Neural cell (in vitro differentiated cells): ENCODE measurements around the gene SSBP4. TPM values are rescaled to one million over a fixed set of nuclear protein-coding genes. Genes with fewer than 3 reads are reported as not detected.
A peak's percentile ranks its signal among the peaks of the same experiment; 100 is the strongest.

ENCODE experiments used
- H2AFZ ChIP-seq: fragments of 200-600, 300-800 bp; sonication (generic), shearing (Covaris generic); 2 replicates; pipeline ENCODE4 v1.6.0; 2014; ENCODE audit warnings: low read depth, mild to moderate bottlenecking, antibody characterized with exemption, low read length, moderate library complexity
- H3F3A ChIP-seq: fragments of 200-600 bp; shearing (Covaris generic); 2 replicates; pipeline ENCODE4 v1.6.1; 2016; ENCODE audit warnings: mild to moderate bottlenecking, moderate library complexity, mixed read lengths, antibody characterized with exemption, low read length; ENCODE audit not compliant: insufficient read depth, poor library complexity, severe bottlenecking
- H3K27ac ChIP-seq: fragments of 200-600, 300-800 bp; sonication (generic), shearing (Covaris generic); 2 replicates; pipeline ENCODE4 v1.5.1; 2014; ENCODE audit warnings: mild to moderate bottlenecking, low read length, moderate library complexity
- H3K27me3 ChIP-seq: fragments of 300-800, 200-600 bp; sonication (generic), shearing (Covaris generic); 2 replicates; pipeline ENCODE4 v1.6.0; 2014; ENCODE audit warnings: mild to moderate bottlenecking, low read depth, low read length, moderate library complexity; ENCODE audit not compliant: insufficient read depth
- H3K36me3 ChIP-seq: fragments of 300-800, 200-600 bp; sonication (generic), shearing (Covaris generic); 2 replicates; pipeline ENCODE4 v1.5.1; 2014; ENCODE audit warnings: mild to moderate bottlenecking, antibody characterized with exemption, low read length, moderate library complexity; ENCODE audit not compliant: insufficient read depth
- H3K4me2 ChIP-seq: fragments of 300-800, 200-600 bp; sonication (generic), shearing (Covaris generic); 2 replicates; pipeline ENCODE4 v1.6.0; 2014; ENCODE audit warnings: mild to moderate bottlenecking, low read length
- H3K4me3 ChIP-seq: fragments of 300-800, 200-600 bp; sonication (generic), shearing (Covaris generic); 2 replicates; pipeline ENCODE4 v1.5.1; 2014; ENCODE audit warnings: mild to moderate bottlenecking, low read length, moderate library complexity
- H3K79me2 ChIP-seq: fragments of 200-600 bp; shearing (Covaris generic); replicated peaks from 2 replicates; pipeline ENCODE4 v1.6.0; 2014; ENCODE audit warnings: mild to moderate bottlenecking, low read length, moderate library complexity; ENCODE audit not compliant: insufficient read depth
- H3K9ac ChIP-seq: fragments of 300-800, 200-600 bp; sonication (generic), shearing (Covaris generic); 2 replicates; pipeline ENCODE4 v1.6.1; 2016; ENCODE audit warnings: mild to moderate bottlenecking, low read length, mixed read lengths
- H3K9me2 ChIP-seq: fragments of 200-600 bp; shearing (Covaris generic); 2 replicates; pipeline ENCODE4 v1.6.1; 2016; ENCODE audit warnings: mild to moderate bottlenecking, low read length, mixed read lengths; ENCODE audit not compliant: insufficient read depth
- H3K9me3 ChIP-seq: fragments of 200-600, 300-800 bp; sonication (generic), shearing (Covaris generic); 2 replicates; pipeline ENCODE4 v1.6.1; 2016; ENCODE audit warnings: mild to moderate bottlenecking, mixed run types, low read length, moderate library complexity, mixed read lengths
- H4K20me1 ChIP-seq: fragments of 200-600 bp; shearing (Covaris generic); 2 replicates; pipeline ENCODE4 v1.6.1; 2016; ENCODE audit warnings: mild to moderate bottlenecking, mixed run types; ENCODE audit not compliant: insufficient read depth
- EP300 ChIP-seq: fragments of 450-650 bp; conservative IDR thresholded peaks from 2 replicates; pipeline ENCODE4 v1.6.1; 2014; ENCODE audit warnings: antibody characterized with exemption, mild to moderate bottlenecking, moderate library complexity; ENCODE audit not compliant: poor library complexity, severe bottlenecking
- EZH2 ChIP-seq: fragments of 200-600, 300-800 bp; shearing (Covaris generic), sonication (generic); IDR thresholded peaks from 2 replicates; pipeline ENCODE4 v1.6.1; 2014; ENCODE audit warnings: antibody characterized with exemption, low read length, borderline replicate concordance, mild to moderate bottlenecking; ENCODE audit not compliant: insufficient read depth, poor library complexity, severe bottlenecking
- MXI1 ChIP-seq: fragments of 450-650 bp; conservative IDR thresholded peaks from 2 replicates; pipeline ENCODE4 v1.6.1; 2014; ENCODE audit warnings: antibody characterized with exemption, mild to moderate bottlenecking; ENCODE audit not compliant: poor library complexity, severe bottlenecking
- POLR2AphosphoS5 ChIP-seq: IDR thresholded peaks from 2 replicates; pipeline ENCODE4 v1.6.1; 2012
- RAD21 ChIP-seq: fragments of 450-650 bp; conservative IDR thresholded peaks from 2 replicates; pipeline ENCODE4 v1.6.1; 2014; ENCODE audit warnings: antibody characterized with exemption, mild to moderate bottlenecking, moderate library complexity
- SMC3 ChIP-seq: fragments of 450-650 bp; conservative IDR thresholded peaks from 2 replicates; pipeline ENCODE4 v1.6.1; 2014; ENCODE audit warnings: antibody characterized with exemption, mild to moderate bottlenecking, moderate library complexity; ENCODE audit not compliant: poor library complexity
- TAF1 ChIP-seq: IDR thresholded peaks from 2 replicates; pipeline ENCODE4 v1.6.1; 2012; ENCODE audit warnings: low read depth
- polyA plus RNA-seq: library from polyadenylated mRNA; depleted of rRNA; stranded (reverse); fragments of >200 nt; gene quantifications from 2 replicates; pipeline ENCODE4 v1.2.3, GENCODE V29; 2014
- TF ChIP-seq, protein P1 (sequence below): fragments of 450-650 bp; IDR thresholded peaks from 2 replicates; pipeline ENCODE4 v1.5.1; 2014; ENCODE audit warnings: antibody characterized with exemption, mild to moderate bottlenecking, moderate library complexity; ENCODE audit not compliant: poor library complexity, severe bottlenecking
- TF ChIP-seq, protein P2 (sequence below): IDR thresholded peaks from 2 replicates; pipeline ENCODE4 v1.6.1; 2012; ENCODE audit warnings: borderline replicate concordance

The SSBP4 gene
- polyA plus RNA-seq, 1 donor from 2014 or later, result 166 TPM

- Histone ChIP-seq H3K27me3 (no peaks in the 10 kb centered on the region), H3K9ac (no peak overlapping the region), H3K4me2 (no peak overlapping the region), H4K20me1 (no peaks in the 10 kb centered on the region), H3K4me3 (no peak overlapping the region), H3K27ac (no peak overlapping the region), H3F3A (no peaks in the 10 kb centered on the region), H3K36me3 (no peaks in the 10 kb centered on the region), H3K9me3 (no peaks in the 10 kb centered on the region), H2AFZ (no peak overlapping the region), H3K79me2 (no peaks in the 10 kb centered on the region), H3K9me2 (no peaks in the 10 kb centered on the region)
- TF ChIP-seq POLR2AphosphoS5 (no peak), RAD21 (no peak), MXI1 (no peak), EZH2 (no peak), SMC3 (no peak), TAF1 (no peak), EP300 (no peak)
- TF ChIP-seq, protein P1, sequence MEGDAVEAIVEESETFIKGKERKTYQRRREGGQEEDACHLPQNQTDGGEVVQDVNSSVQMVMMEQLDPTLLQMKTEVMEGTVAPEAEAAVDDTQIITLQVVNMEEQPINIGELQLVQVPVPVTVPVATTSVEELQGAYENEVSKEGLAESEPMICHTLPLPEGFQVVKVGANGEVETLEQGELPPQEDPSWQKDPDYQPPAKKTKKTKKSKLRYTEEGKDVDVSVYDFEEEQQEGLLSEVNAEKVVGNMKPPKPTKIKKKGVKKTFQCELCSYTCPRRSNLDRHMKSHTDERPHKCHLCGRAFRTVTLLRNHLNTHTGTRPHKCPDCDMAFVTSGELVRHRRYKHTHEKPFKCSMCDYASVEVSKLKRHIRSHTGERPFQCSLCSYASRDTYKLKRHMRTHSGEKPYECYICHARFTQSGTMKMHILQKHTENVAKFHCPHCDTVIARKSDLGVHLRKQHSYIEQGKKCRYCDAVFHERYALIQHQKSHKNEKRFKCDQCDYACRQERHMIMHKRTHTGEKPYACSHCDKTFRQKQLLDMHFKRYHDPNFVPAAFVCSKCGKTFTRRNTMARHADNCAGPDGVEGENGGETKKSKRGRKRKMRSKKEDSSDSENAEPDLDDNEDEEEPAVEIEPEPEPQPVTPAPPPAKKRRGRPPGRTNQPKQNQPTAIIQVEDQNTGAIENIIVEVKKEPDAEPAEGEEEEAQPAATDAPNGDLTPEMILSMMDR, result no peak
- TF ChIP-seq, protein P2, sequence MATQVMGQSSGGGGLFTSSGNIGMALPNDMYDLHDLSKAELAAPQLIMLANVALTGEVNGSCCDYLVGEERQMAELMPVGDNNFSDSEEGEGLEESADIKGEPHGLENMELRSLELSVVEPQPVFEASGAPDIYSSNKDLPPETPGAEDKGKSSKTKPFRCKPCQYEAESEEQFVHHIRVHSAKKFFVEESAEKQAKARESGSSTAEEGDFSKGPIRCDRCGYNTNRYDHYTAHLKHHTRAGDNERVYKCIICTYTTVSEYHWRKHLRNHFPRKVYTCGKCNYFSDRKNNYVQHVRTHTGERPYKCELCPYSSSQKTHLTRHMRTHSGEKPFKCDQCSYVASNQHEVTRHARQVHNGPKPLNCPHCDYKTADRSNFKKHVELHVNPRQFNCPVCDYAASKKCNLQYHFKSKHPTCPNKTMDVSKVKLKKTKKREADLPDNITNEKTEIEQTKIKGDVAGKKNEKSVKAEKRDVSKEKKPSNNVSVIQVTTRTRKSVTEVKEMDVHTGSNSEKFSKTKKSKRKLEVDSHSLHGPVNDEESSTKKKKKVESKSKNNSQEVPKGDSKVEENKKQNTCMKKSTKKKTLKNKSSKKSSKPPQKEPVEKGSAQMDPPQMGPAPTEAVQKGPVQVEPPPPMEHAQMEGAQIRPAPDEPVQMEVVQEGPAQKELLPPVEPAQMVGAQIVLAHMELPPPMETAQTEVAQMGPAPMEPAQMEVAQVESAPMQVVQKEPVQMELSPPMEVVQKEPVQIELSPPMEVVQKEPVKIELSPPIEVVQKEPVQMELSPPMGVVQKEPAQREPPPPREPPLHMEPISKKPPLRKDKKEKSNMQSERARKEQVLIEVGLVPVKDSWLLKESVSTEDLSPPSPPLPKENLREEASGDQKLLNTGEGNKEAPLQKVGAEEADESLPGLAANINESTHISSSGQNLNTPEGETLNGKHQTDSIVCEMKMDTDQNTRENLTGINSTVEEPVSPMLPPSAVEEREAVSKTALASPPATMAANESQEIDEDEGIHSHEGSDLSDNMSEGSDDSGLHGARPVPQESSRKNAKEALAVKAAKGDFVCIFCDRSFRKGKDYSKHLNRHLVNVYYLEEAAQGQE, result no peak
These were observed 13.2 kb downstream of the SSBP4 start for GRCh38 chr19:18432275-18433014.

DNA sequence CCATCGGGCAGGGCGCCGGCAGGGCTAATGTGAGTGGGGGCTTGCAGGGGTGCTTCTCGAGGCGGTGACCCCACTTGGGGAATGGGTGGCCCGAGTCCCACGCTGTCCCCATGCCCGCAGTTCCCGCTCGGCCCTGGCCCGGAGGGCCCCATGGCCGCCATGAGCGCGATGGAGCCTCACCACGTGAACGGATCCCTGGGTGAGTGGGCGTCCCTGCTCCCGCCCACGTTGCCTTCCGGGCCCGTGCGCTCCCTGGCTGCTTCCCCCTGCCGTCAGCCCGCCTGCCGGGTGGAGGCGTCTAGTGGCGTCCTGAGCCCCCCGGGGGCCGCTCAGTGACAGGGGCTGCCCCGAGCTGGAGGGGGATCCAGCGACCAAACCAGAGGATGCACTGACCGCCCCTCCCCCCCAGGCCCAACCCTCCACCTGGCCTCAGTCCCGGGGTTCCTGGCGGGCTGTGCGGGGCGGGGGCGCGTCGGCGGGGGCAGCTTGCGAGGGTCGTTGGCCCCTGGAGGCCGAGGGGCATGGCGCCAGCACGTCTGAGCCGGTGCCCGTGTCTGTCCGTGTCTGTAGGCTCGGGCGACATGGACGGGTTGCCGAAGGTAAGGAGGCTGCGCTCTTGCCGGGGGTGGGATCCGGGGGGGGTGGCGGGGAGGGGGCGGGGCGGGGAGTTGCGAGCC, 14.0 kb downstream of the SSBP4 start:
- H3K4me3 ChIP-seq, result peak overlapping the region; percentile 31
- TF ChIP-seq, protein P1, result no peak
- no peak for TF ChIP-seq POLR2AphosphoS5
- TF ChIP-seq EP300, result no peak
- TF ChIP-seq RAD21, result no peak
- TF ChIP-seq TAF1, result no peak
- TF ChIP-seq SMC3, result no peak
- TF ChIP-seq MXI1, result no peak
- TF ChIP-seq, protein P2, result no peak
- no peak for TF ChIP-seq EZH2
- no peak overlapping the region for H3K4me2 ChIP-seq
- no peak overlapping the region for H2AFZ ChIP-seq
- H3K27me3 ChIP-seq, result no peaks in the 10 kb centered on the region
- H3K9me3 ChIP-seq, result no peaks in the 10 kb centered on the region
- H3K36me3 ChIP-seq, result no peaks in the 10 kb centered on the region
- H3K9me2 ChIP-seq, result no peaks in the 10 kb centered on the region
- H3F3A ChIP-seq, result peaks cover 3% of the 10 kb centered on the region
- H3K79me2 ChIP-seq, result no peaks in the 10 kb centered on the region
- no peak overlapping the region for H3K9ac ChIP-seq
- no peaks in the 10 kb centered on the region for H4K20me1 ChIP-seq
- H3K27ac ChIP-seq, result no peak overlapping the region
